HG02588 (cell line): ENCODE results near the gene GAMT.

Source experiments
- ATAC-seq: cut with Tn5 transposase; IDR thresholded peaks from one replicate; pipeline ENCODE4 v1.9.1; 2021; ENCODE audit warnings: mild to moderate bottlenecking, moderate library complexity; ENCODE audit not compliant: unreplicated experiment

GAMT gene

DNA sequence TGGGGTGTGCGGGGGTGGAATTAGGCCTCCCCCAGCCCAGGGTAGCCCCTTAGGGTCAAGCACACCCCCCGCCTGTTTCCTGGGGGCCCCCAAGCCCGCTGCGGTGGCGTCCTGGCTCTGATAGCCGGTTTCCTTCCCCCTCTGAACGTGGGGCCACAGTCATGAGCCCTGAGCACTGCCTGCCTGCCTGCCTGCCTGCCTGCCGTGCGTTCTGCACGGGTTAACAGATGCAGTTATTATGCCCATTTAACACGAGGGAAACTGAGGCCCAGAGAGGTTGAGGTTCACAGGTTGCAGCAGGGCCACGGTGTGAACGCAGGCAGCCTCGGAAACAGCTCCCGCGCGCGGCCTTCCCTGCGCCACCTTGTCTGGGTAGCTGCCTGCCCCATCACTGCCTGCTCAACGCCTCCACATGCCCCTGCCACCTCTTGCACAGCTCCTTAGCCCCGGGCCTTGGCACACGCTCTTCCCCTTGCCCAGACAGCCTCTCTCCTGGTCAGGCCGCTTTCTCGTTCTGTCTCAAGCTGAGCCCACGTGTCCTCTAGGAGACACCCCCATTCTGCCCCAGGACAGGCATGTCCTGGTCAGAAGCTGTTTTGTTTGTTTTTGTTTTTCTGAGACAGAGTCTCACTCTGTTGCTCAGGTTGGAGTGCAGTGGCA is 1.2 kb upstream of the GAMT start:
- no peak for ATAC-seq

DNA sequence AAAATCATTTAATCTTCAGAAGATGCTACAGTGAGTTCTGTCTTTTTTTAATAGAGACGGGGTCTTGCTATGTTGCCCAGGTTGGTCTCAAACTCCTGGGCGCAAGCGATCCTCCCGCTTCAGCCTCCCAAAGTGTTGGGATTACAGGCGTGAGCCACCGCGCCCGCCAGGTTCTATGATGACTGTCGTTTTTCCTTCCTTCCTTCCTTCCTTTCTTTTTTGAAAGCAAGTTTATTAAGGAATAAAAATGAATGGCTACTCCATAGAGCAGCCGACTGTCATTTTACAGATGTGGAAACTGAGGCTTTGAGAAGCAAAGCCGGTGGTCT is 511 bp upstream of the GAMT start:
- no peak for ATAC-seq

DNA sequence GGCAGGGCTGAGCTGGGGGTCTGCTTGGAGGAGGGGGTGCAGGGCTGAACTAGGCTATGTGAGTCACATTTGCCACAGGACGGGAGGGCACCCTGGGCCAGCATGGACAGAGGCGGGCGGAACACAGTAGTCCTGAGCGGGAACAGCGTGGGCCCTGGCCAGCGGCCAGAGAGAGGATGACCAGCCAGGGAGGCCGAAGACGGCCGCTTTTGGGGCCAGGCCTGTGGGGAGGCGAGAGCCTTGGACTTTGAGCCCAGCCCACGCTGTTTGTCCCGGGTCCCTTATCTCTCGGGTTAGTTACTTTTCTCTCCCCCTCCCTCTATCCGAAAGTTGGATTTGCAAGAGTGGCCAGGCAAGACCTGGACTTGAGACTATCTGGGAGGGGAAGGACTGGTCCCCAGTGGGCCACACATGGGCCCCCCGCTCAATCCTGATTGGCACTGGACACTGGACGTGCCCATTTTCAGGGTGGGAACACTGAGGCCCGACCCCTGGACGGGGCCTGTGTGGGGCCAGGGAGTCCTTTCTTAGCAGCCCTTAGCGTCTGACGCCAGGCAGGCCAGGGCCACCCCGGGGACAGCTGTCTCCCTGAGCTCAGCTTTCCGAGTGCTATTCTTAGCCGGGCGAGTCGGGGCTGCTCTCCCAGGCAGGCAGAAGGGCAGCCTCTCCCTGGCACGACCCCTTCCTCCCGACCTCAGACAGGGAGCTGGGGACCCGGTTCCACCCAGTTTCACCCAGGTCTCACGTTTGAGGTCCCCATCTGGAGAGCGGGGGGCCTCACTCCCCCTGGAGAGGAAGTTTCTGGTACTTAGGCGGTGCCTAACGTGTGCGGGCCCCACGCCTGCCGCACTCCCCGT is 833 bp downstream of the GAMT start:
- ATAC-seq: no peak

DNA sequence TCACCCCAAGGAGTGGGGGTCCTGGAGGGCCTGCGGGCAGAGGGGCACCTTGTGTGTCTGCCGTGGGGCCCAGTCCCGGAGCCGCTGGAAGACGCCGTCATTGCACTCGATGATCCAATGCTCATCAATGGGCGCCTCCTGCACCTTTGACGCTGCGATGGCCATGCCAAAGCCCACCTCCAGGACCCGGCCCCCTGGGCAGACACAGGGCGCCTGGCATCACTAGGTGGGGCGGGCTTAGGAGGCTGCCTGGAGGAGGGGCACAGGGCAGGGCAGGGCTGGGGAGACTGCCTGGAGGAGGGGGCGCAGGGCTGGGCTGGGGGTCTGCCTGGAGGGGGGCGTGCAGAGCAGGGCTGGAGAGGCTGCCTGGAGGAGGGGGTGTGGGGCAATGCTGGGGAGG is 1.6 kb downstream of the GAMT start:
- no peak for ATAC-seq

DNA sequence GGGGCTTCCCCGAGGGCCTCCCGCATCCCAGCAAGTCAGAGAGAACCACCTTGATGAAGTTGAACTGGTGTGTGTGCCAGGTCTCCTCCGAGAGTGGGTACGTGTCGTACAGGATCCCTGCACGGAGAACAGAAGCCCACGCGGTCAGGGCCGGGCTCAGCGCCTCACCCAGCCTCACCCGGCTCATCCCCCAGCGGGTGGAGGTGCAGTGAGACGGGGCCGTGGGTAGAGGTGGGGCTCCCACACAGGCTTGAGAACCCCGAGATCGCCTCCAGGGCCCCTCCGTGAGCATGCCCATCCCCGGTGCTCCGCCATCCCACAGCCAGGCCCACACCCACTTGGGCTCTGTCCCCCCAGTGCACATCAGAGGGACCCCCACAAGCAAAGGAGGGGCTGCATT is 2.3 kb downstream of the GAMT start:
- ATAC-seq: no peak

DNA sequence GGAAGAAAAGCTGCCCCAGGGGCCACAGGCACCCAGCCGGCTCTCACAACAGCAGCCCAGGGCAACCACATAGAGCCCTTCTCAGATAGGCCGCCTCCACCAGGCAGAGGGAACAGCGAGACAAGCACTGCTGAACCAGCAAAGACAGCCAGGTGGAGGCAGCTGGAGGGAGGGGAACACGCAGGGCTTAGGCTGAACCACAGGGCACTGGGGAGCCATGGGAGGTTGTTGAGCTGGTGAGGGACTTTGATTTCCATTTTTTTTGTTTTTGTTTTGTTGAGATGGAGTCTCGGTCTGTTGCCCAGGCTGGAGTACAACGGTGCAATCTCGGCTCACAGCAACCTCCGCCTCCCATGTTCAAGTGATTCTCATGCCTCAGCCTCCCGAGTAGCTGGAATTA is 3.5 kb downstream of the GAMT start:
- ATAC-seq: no peak

DNA sequence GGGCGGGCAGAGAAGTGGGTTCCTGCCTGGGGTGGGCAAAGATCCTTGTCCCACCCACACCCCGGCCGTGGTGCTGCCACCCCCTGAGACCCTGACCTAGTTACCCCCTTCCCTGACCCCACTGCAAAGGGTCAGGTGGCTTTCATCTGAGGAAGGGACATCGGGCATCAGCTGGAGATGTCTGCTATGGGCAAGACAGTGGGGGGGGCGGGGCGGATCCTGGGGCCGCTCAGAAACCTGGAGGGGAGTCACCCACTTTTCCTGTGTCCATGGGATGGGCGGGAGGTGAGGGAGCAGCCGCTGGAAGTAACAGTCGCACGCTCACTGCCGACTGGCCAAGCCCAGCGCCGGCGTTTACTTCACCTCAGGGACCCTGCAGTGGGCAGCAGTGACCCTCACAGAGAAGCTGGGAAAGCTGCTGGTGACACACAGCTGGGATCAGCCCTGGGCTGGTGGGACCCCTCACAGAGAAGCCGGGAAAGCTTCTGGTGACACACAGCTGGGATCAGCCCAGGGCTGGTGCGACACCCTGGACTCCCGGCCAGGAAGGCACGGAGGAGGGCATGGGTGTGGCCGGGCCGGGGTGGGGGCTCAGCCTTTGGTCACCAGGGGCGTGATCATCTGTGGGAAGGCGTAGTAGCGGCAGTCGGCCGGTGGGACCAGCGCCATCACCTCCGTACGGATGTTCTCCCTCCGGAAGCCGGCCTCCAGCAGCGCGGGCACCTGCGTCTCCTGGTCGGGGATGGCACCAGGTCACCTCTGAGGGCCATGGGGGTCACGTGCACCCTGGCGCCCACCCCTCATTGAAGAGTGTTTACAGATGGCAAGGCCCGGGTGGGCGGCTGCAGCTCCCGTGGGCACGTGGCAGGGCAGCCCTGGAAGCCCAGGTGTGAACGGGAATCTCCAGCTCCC is 4.3 kb downstream of the GAMT start:
- ATAC-seq: no peak

DNA sequence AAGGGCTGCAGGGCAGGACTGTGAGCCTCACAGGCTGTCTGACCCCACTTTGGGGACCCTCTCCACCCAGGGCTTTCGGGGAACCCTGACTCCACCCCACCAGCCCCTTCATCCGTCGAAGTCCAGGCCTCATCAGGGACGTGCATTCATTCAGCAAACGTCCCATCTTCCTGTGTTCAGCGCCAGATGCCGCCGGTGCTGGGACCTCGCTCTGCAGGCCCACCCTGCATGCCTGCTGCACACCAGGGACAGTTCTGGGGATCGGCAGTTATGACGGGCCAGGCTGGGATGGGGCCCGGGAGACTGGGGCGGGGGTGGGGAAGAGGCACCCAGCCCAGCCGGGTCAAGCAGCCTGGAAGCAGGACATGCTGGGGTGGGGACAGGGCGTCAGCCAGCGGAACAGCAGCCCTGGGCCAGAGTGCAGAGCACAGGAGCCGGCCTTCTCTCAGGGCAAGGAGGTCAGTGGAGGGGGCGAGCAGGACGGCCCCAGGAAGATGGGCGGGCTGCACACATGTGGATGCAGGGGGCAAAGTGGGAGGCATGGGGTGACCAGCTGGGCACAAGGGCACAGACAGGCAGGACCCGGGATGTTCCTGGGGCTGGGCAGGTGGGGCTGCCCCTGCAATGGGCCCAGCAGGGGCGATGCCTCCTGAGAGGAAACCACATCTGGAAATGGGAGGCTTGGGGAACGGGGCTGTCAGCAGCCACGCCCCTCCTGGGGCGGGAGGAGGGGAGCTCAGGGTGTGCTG is 5.1 kb downstream of the GAMT start:
- no peak for ATAC-seq

DNA sequence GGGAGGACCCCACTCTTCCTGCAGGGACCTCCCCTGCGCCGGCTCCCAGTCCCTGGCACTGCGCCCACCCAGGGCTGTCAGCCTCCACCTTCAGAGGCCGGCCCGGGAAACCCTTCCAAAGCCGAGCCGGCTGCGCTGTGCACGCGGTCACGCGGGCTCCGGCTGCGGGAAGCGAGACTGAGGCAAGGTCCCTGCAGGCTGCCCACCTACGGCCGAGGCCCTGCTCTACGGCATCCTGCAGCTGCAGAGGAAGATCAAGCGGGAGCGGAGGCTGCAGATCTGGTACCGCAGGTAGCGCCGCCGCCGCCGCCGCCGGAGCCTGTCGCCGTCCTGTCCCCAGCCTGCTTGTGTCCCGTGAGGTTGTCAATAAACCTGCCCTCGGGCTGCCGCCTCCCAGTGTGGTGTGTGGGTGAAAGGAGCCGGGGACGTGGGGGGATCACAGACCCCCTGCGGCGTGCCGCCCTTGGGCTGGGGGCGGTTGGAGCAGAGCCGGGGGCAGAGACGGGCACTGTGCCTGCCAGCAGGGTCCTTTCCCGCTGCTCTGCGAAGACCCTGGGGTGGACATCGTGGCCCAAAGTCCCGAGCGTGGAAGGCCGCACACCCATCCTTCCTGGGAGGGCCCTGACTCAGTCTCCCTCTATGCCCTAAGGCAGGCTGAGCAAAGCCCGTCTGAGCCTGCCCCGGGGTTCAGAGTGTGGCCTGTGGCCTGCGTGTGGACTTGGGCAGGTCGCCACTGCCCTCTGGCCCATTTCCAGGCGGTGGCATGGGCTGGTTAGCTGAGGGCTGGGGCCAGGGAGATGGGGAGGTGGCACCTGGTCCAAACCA is 5.9 kb downstream of the GAMT start:
- ATAC-seq: no peak

DNA sequence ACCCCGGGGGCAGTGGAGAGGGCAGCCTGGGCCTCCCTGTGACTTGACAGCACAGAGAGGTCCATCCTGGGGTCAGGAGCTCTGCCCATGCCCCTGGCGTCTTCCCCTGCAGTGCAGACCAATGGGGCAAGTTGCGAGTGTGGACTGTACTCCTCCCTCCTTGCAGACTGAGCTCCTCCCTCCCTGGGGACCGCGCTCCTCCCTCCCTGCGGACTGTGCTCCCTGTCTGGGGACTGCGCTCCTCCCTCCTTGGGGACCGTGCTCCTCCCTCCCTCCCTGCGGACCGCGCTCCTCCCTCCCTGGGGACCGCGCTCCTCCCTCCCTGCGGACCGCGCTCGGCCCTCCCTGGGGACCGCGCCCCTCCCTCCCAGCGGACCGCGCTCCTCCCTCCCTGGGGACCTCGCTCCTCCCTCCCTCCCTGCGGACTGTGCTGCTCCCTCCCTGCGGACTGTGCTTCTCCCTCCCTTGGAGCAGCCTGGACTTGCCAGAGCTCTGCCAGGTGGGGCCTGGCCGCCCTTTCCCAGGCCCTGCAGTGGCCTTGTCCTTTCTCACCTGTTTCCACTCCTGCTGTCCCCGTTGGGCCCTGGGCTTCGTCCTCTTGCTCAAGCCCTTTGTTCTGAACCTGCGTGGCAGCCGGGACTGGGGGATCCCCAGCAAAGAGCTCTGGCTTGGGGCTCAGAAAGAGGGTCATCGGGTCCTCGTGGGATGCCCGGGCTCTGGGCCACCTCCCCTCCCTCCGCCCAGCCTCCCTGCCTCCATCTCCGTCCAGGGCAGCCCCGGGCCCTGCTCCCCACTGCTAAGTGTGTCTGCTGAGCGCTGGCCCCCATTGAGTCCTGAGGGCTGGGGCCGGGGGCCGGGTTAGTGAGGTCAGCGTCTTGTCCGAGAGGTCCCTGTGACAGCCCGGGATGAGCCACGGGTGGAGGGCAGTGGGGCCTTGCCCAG is 6.8 kb downstream of the GAMT start:
- no peak for ATAC-seq

DNA sequence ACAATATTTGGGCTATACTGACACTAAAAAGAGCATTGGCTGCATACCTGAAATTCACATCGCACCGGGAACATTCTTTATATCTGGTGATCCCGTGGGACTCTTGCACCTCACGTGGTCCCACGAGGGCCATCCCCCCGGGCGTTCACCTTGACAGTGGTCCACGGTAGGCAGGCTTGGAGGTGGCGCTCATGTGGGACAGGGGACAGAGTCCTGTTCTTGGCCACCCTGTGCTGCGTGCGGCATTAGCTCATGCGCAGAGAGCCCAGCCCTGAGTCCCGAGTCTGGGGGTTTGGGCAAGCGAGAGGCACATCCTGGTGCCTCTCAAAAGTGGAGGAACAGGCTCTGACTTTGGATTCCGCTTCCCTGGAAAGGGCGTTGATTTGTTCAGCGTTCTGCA is 7.5 kb downstream of the GAMT start:
- ATAC-seq: no peak

DNA sequence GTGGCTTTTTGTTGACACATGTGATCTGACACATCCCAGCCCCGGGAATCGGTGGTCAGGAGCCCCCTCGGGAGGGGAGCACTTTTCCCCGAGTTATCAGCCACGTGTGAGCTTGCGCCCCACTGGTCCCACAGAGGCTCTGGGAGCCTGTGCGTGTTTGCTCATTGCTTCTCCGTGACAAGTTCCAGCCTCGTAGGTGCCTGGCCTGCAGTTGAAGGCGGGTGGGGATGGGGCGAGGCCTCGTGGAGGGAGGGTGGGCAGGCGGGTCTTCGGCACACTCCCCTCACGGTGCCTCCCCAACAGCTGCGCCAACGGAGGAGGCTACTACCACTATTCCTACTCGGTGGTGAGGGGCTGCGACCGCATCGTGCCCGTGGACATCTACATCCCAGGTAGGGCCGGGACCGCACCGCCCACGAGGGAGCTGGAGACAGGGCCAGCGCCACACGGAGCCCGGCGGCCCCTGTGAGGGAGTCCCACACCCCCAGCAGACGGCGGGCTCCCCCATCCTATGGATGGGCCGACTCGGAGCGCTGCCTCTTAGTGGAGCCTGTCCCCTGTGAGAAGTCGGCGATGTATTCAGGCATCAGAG is 8.3 kb downstream of the GAMT start:
- ATAC-seq: no peak

DNA sequence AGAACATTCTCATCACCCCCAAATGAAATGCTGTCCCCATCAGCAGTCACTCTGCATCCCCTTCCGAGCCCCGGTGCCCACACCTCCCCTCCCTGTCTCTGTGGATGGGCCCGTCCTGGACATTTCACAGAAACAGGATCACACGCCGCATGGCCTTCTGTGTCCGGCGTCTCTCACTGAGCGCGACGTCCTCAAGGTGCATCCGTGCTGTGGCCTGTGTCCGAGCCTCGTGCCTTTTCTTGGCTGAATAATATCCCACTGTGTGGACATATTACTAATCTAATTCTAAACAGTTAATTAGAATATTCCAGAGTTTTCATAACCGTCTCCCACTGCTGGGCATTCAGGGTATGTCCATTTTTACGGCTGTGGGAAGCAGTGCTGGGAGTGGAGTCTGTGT is 8.9 kb downstream of the GAMT start:
- ATAC-seq: no peak

DNA sequence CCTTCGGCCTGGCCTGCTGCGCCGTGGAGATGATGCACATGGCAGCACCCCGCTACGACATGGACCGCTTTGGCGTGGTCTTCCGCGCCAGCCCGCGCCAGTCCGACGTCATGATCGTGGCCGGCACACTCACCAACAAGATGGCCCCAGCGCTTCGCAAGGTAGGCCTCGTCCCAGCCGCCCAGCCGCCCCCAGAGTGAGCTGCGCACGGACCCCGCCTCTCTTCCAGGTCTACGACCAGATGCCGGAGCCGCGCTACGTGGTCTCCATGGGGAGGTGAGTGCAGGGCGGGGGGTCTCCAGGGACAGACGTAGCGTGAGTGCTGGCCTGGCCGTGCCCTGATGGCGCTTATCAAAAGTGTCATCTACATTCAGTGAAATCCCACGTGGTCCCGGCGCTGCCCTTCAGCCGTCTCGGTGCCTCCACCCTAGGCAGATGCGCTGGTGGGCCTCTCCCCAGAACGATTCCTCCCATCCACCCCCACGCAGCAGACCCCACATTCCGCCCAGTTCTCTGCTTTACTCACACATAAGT is 10.4 kb downstream of the GAMT start:
- no peak for ATAC-seq

DNA sequence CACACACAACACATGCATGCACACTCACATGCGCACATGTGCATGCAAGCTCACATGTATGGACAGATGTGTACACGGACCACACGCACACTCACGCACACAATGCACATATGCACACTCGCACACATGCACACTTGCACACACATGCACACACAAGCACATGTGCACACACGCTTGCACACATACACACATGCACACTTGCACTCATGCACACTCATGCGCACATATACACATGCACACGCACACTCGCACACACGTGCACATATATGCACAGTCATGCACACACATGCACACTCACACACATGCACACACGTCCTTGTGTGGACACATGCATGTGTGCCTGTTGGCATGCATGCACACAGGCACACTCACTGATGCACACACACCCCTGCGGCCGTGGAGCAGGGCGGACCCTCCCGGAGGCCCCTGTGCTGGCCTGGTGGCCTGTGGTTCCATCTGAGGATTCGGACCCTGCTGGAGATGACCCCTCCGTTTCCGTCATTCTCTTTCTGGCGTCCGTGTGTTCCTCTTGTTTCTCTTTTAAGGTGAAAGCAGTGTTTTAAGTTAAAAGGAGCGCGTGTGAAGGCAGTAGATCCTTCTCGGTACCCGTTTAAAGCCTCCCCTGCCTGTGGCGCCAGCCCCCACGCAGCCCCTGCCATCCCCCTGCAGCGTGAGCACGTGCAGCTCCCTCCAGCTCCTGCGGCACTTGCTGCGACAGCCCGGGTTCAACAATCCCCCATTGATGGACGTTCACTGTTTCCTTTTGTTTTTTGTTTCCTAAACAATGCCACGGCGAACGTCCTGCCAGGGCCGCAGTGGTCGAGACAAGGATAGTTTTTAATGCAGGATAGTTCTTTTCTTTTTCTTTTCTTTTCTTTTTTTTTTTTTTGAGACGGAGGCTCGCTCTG is 12.1 kb downstream of the GAMT start:
- no peak for ATAC-seq

DNA sequence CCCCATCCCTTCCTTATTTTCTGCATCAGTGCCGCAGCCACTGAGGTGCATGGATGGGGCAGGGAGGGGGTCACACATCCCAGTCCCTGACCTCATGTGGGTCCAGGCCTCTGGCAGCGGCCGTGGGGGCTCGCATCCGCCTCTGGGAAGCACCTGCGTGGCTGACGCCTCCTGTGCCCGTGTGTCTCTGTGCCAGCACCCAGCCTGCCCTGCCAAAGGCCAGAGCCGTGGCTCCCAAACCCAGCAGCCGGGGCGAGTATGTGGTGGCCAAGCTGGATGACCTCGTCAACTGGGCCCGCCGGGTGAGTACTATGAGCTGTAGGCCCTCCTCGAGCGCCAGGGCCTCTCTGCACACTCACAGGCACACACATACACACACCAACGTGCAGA is 12.7 kb downstream of the GAMT start:
- ATAC-seq: no peak
